GM21447 (cell line): ENCODE measurements around the gene MED31.
"Not testable (repeated sequence)": the region's sequence is repeated elsewhere in the genome, so short reads cannot be mapped to it uniquely, and the experiment has no call there.

Source experiments
- ATAC-seq: cut with Tn5 transposase; IDR thresholded peaks from one replicate; pipeline ENCODE4 v1.9.1; 2021; ENCODE audit not compliant: unreplicated experiment

The MED31 gene

DNA sequence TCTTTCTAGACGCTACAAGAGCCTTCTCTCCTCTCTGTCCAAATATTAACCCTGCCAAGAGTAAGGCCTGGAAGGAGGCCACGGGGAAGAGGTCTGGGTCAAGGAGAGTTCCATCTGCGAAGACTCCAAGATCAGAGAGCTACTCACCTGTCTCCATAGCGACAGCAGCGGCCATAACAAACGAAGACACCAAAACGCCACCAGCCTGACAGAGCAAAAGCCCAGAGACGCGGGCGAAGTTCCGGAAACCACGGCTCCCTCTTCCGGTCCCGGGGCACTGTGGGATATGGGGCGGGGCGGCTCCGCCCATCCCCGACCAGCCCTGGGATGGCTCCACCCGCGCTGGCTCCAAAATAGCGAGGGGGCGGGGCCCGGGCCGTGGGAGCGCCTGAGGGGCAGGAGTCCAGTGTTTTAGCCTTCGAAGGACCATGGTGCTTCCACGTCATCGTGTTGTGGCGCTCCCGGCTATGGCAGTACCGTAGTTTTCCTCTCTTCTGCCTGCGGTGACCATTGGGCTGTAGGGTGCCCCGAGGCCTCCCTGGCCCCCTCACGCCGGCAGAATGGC lies at the start of gene MED31, which contains the start of gene C17orf100:
MED31 (minus strand) TSS at position 252 of the 565 bp plus-strand sequence; CDS start at position 175, 77 bp downstream.
C17orf100 (plus strand) TSS at position 409 of the 565 bp plus-strand sequence; CDS start at position 561, 152 bp downstream.
- peak; percentile 90 for ATAC-seq

DNA sequence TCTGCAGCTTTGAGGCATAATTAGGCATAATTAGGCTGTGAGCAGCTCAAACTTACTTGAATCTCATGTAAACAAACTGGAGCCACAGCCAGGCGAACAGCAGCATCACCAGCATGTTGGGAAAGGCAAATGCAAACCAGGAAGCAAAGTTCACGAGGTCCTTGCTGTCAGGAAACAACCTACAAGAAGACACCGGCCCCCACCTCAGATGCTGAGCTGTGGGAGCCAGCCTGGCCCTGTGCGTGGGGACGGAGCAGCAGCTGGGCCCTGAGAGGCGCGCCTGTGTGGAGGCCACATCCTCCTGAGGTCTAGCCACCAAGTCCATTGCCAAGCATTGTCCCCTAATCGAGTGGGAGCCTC lies 49.5 kb upstream of the MED31 start:
- ATAC-seq, result no peak

DNA sequence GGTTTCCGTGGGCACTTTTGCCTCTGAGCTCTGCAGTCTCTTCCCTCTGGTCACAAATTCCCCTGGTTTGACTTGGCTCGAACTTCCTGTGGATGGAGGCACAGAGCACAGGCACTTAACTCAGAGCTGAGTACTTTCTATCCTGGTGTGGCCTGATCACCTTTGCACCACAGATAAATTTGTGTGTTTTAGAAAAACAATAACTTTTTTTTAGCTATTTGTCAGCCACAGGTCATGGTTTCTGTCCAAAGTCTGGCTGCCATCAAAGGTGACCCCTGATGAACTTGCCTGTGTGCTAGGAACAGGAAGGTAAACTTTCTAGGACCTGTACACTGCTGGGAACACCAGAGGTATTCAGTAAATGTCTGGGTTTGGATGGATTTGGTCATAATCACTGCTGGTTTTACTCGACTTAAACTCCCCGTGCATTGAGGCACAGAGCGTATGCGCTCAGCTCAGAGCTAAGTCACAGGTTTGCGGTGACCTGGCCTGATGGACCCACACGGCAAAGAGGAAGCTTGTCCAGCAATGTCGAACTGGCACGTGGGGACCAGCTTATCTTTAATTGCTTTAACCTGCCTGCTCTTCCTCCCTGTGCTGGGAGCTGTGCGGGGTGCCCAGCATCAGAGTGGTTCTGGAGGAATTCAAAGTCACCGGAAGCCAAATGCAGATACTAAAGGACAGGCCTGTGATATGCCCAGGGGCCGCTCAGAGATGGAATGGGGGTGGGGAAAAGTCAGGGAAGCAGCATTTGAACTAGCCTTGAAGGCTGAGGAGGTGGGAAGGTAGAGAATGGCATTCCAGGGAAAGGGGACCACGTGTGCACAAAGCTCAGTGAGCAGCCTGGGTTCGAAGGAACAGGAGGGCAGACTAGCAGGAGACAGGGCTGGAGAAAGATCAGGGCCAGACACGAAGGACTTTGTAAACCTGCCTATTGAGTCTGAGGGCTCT lies 48.9 kb upstream of the MED31 start:
- ATAC-seq, result no peak

DNA sequence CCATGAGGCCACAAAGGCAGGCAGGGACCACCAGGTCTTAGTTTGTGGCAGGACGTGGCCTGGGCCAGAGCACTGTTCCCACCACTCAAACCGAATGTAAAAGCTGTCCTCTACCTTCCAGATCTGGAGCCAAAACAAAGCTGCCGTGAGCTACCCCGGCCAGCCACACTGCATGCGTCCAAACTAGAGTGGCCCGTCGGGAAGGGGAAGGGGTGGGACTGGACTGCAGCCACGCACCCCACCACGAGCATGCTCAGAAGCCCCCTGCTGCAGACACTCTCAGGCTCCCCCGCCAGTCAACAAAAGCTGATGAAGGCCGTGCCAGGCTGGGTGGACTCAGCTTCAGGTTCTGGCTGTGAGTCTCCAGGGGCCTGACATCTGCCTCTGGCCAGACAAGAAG lies 46.6 kb upstream of the MED31 start:
- ATAC-seq, result no peak

DNA sequence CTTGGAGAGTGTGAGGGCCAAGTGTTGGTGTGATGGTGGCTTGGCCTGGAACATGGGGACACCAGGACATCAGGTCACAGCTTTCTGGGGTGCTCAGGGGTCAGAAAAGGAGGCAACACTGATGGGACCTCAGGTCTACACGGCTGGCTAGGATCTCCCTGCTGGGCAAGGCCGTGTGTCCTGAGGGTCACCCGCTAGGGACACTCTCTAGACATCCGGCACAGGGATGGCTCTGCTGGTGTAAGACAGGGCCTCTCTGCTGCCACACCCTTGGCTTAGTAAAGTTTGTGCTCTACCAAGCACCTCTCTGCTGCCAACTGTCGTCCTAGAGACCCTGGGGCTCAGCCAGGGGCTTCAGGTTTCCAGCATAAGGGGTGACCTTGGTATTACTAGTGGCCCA lies 45.5 kb upstream of the MED31 start:
- no peak for ATAC-seq

DNA sequence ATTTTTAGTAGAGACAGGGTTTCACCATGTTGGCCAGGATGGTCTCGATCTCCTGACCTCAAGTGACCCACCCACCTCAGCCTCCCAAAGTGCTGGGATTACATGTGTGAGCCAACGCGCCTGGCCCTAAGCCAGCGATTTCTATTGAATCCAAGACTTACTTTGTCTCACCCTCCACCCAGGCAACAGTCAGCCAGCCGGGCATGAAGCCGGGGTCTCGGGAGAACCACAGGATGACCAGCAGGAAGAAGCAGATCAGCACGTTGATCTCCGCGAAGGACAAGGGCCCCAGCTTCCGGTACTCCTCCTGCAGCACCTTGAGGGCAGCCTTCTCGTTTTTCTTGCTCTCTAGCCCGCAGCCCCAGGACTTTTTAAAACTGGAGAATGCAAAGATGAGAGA lies 44.2 kb upstream of the MED31 start:
- no peak for ATAC-seq

DNA sequence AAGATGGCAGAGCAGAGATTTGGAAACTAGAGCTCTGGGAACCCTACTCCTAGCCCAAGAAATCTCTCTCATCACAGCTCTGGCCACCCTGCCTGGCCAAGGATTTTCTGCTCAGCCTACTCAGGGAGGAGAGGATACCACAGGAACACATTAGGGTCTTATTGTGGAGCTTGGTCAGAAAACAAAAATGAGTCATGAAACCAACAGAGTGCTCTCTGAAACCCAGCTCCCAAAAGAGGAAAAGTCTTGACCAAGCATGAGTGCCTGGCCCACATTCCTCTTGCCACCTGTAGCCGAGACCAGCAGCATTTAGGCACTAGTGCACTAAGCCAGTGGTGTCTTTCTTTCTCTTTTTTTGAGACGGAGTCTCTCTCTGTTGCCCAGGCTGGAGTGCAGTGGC lies 43.6 kb upstream of the MED31 start:
- ATAC-seq, result no peak

DNA sequence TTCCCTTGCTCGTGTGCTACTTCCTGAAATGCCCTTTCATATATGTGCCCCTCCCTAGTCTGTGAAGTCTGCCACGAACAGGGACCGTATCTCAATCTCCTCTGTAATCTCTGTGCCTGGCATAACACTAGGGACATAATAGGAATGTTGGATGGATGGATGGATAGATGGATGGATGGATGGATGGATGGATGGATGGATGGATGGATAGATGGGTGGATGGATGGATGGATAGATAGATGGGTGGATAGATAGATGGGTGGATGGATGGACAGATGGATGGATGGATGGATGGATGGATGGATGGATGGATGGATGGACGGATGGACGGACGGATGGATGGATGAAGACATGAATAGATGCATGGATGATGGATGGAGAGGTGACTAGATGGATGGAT lies 40.6 kb upstream of the MED31 start:
- not testable (repeated sequence) for ATAC-seq

DNA sequence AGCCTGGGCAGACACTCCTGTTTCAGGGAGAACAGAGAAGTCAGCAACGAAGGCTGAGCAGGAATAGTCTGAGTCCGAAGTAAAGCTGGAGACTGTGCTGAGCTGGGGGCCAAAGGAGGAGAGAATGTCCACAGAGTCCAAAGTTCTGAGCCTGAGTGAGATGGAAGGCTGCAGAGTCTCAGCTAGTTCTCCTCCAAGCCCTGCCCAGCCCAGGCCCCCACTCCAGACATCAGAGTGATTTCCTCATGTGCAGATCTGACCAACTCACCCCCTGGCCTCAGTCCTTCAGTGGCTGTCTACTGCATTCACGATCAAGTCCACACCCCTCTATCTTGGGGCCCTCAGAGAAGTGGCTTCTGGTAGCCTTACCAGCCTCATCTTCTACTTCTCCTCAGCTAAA lies 40.1 kb upstream of the MED31 start:
- ATAC-seq, result no peak

DNA sequence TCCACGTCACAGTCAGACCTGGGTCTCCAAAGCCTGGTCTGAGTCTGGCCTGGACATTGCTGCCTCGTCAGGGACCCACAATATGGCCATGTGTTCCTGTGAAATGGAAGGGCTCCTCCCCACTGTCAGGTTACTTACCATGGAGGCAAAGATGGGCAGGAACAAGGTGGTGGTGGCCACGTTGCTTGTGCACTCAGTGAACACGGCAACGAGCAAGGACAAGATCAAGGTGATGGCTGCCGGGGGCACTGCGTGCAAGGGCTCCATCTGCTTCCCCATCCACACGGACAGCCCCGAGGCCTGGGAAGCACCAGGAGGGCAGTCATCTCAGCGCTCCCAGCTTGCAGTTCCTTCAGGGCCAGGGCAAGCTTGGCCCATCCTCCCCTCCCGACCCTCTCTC lies 39.2 kb upstream of the MED31 start:
- no peak for ATAC-seq

DNA sequence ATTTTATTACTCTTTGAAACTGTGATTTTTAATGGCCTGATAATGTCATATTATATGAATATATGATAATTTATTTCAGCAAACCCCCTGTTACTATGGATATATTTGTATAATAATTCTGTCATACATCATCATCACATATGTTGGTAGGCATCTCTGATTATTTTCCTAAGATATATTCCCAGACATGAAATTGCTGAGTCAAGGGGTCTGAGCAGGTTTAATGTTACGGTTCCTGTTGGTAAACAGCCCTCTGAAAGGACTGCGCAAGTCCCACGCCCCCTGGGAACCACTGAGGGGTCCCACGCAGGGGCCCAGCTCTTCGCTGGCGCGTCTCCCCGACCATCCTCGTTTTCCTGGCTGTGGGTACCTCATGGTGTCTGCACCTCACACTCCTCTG lies 37.5 kb upstream of the MED31 start:
- no peak for ATAC-seq

DNA sequence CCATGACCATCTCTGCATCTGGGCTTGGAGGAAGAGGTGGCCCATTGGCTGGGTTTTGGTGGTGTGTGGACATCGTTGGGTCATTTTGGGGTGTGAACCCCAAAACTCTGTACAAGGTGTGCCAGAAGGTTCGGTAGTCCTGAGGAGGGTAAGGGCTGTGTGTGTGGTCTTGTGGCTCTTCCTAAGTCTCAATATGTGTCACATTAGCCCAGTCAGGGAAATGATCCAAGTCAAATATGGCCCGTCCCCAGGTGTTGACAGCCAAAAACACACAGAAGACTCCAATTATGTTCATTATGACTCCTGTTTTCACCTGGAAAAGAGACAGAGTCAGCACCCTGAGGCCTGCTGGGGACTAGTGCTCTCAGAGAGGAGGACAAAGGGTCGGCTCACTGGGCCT lies 34.6 kb upstream of the MED31 start:
- no peak for ATAC-seq

DNA sequence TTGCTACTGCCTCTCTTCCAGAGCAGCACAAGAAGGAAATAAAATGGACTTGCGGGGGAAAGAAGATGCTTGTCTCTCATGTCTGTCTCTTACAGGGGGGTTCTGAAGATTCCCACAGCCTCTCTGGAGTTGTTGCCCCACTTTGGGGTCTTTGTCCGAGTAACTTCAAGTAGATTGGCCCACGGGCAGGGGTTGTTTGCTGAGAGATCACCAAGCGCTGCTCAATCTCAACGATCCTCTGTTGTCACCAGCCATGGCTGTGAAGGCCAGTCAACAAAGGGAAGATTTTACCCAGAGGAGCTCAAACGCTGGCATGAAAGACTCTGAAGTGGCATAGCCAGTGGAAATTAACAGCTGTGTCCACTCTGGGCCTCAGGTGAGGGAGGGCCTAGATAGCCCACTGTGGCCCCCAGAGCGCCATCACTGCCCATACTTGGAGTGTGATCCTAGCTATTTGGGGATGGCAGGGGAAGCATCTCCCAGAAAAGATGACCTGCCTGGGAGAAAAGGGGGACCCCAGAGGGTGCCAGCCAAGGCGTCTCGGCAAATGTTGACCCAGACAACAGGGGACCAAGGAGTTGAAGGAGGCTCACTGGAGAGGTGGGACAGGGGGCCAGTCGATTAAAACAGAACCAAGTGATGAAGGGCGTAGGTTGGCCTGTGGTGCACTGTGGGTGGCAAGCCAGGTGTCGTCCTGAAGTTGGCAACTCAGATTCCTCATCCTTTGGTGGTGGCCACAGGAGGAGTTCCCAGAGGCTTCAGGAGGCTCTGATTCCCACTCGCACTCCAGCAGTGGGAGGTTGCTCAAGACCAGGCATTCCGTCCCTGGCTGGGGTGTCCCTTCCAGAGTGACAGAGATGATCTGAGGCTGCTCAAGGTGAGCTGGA lies 33.7 kb upstream of the MED31 start:
- ATAC-seq, result no peak

DNA sequence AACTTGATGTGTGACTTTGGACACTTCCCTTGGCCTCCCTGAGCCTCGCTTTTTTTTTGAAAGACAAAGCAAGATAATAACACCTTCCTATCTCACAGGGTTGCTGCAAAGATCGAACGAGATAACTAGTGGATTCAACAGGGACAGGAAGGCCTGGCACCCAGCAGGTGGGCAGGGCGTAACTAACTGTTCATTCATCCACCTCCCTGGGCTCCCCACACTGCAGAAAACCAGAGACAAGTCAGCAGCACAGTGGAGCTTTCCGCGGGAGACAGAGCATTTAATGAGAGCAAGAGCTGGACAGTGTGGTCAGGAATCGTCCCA lies 33.0 kb upstream of the MED31 start:
- ATAC-seq, result no peak

DNA sequence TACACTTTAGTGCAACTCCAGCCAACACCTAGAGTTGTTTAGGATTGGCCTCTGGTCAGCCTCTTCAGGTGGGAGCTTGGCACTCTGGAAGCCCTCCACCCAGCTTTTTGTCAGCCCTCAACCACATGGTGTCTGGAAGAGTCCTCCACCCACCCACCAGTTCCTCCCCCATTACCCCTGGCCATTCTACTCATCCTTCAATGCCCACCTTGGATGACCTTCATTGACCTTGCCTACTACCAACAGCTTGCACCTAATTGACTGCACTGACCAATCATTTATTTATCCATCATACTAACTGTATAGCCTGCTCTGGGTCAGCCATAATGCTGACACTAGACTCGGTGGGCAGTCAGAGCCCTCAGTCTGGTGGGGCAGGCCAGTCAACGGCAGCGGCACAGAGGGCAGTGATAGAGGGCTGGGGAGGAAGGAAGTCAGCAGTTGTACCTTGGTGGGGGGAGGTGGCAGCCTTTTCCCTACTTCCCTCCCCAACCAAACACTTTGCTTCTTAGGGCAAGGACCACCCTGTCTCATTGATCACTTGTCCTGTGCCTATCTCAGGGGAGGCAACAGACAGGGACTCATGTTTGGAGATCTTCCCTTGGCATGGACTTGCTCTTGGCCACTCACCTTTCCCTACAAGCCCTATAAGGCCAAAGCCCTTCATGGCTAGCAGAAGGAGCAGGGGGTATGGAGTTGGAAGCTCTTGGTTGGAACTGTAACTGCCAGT lies 32.5 kb upstream of the MED31 start:
- ATAC-seq, result no peak

DNA sequence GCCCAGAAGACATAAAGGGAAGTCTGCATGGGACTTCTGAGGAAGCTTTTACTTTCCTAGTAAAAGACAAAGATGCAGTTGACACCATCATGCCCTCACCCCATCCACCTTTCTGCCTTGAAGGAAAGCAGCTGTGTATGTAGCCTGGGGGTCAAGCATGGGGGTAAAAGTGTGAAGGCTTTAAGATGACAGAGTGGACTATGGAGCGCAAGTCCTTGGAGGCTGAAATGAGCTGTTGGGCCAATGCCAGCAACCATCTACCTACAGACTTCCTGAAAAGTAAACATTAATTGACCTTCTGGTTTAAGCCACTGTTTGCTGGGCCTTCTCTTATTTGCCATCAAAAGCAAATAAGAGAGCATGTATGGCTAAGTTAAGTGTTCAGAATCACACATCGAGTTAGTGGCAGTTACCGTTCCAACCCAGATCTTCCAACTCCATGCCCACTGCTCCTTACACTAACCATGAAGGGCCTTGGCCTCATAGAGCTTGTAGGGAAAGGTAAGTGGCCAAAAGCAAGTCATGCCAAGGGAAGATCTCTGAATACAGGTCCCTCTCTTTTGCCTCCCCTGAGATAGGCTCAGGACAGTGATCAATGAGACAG lies 31.8 kb upstream of the MED31 start:
- no peak for ATAC-seq

DNA sequence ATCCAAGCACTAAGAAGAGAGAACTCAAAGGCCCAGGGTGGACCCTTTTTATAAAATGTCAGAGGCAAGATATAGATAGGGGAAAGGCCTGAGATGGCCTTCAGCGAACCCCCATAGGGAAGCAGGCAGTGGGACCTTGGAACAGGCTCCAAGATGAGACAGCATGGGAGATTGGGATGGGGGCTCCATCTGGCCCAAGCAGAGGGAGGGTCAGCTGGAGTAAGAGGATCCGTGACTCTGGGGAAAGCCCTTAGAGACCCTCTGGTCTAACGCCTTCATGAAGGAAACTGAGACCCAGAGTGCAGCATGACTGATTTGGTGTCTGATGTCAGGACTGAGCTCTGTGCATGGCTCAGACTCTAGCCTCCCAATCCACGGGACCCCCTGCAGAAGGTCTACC lies 30.9 kb upstream of the MED31 start:
- no peak for ATAC-seq

DNA sequence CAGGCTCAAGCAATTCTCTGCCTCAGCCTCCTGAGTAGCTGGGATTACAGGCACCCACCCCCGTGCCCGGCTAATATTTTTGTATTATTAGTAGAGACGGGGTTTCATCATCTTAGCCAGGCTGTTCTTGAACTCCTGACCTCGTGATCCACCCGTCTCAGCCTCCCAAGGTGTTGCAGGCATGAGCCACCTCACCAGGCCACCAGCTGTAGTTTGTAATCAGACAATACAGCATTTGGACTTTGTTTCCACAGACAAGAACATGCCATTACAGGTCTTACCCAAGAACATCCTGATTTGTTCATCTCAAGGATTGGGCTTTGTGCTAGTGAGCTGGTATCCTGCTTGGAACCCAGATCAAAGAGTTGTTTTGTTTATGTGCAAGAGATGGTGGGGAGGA lies 30.3 kb upstream of the MED31 start:
- ATAC-seq, result no peak

DNA sequence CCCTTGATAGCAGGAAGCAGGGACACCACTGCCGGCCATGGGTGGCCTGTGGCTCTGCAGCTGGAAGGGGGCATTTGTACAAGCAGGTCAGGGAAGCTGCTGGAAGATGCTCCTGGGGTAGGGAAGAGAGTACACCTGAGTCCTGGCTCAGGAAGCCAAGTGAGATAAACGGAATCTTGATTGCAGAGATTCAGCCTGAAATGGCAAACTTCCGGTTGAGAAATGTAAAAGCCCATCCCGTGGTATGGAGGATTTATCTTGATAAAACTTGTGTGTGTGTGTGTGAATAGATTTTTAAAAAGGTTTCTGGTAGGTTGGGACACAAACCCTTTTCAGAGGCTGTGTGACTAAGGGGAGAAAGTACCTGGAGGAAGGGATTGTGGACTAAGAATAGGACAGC lies 29.8 kb upstream of the MED31 start:
- no peak for ATAC-seq

DNA sequence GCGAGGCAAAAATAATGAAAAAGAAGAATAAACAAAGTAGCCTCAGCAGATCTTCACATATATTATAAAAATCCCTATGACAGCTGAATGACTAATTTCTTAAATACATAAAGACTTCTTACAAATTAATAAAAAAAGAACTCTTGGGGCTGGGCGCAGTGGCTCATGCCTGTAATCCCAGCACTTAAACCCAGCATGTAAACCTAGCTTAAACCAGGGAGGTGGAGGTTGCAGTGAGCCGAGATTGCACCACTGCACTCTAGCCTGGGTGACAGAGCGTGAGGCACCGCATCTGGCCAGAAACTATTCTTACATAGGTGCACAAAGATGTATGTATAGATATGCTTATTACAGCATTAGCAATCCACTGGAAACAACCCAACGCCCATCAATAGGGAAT lies 27.8 kb upstream of the MED31 start:
- no peak for ATAC-seq

DNA sequence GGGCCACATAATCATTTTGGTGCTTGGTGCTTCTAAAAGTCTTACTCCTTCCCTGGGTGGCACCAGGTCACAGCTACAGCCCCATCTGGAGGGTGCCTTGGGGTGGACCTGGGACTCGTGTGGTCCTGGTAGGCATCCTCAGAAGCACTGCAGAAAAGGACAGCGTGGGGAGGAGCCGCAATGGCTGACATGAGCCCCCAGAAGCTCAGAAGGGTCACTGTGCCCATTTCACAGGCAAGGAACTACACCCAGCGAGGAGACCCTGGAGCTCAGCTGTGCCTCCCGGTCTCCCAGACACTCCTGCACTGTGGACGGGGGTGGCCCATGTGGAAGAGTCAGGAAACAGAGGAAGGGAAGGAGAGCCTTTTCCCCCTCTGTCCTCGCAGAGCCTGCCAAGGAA lies 26.5 kb upstream of the MED31 start:
- ATAC-seq, result no peak
